ENCODE data around the gene RAB3GAP1.
"Not testable (repeated sequence)": the region's sequence is repeated elsewhere in the genome, so short reads cannot be mapped to it uniquely, and the experiment has no call there.

Gene RAB3GAP1

DNA sequence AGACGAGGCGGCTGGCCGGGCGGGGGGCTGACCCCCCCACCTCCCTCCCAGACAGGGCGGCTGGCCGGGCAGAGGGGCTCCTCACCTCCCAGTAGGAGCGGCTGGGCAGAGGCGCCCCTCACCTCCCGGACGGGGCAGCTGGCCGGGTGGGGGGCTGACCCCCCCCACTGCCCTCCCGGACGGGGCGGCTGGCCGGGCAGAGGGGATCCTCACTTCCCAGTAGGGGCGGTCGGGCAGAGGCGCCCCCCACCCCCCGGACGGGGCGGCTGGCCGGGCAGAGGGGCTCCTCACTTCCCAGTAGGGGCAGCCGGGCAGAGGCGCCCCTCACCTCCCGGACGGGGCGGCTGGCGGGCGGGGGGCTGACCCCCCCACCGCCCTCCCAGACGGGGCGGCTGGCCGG is 18.9 kb upstream of the RAB3GAP1 start:
- not testable (repeated sequence) for H3K9me3 Mint-ChIP-seq; H3K36me3 Mint-ChIP-seq; H3K4me1 Mint-ChIP-seq; DNase-seq; H3K27ac Mint-ChIP-seq; H3K4me3 Mint-ChIP-seq; ATAC-seq (replicated peaks)
- H3K27me3 Mint-ChIP-seq: peaks cover 5 to 11% of the 10 kb centered on the region in 2 donors

DNA sequence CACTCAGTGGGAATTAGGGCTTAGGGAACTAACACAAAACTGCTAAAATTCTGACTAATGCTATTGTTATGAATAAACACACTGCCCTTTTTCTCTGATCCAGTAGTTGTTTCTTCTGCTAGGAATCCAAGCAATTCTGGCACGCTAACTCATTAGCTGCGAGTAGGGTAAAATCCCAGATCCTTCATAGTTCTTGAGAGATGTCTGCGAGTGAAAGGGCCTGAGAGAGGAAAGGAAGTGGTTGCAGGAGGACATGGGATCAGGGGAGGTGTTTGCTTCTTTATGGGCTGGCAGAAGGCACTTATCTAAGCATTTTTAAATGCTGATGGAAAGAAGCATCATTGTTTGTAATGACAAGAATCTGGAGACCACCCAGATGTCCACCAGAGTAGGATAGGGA is 14.3 kb upstream of the RAB3GAP1 start:
- no peak overlapping the region for H3K27ac Mint-ChIP-seq
- H3K27me3 Mint-ChIP-seq: no peaks in the 10 kb centered on the region
- no peak for ATAC-seq (replicated peaks)
- no peaks in the 10 kb centered on the region for H3K36me3 Mint-ChIP-seq
- no peak for DNase-seq
- H3K9me3 Mint-ChIP-seq: peaks cover 0 to 1% of the 10 kb centered on the region in 2 donors
- no peak overlapping the region for H3K4me3 Mint-ChIP-seq
- H3K4me1 Mint-ChIP-seq: no peaks in the 10 kb centered on the region

DNA sequence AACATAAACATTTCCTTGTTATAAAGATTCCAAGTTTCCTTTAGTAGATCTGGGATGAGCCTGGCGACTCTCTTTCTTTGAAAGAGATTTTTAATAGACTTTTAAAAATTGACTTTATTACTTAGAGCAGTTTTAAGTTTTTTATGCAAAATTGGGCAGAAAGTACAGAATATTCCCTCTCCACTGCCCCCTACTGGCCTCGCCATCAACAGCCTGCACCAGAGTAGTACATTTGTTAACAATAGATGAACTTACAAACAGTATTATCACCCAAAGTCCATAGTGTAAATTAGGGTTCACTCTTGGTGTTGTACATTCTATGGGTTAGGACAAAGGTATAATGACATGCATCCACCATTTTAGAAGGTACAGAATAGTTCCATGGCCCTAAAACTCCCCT is 8.7 kb upstream of the RAB3GAP1 start:
- ATAC-seq (replicated peaks) (no peak), DNase-seq (no peak)
- Mint-ChIP-seq H3K9me3 (peaks cover 0 to 1% of the 10 kb centered on the region in 2 donors), H3K27me3 (peaks cover 0 to 8% of the 10 kb centered on the region in 2 donors), H3K36me3 (no peaks in the 10 kb centered on the region), H3K4me3 (no peak overlapping the region), H3K4me1 (no peaks in the 10 kb centered on the region), H3K27ac (no peak overlapping the region)

GRCh38 chr2:135047300-135047699 is 4.8 kb upstream of the RAB3GAP1 start, which contains the start of gene MAP3K19:
Gene MAP3K19, minus strand, starts transcription at chr2:135047447. Its CDS starts 22,800 bp downstream, at chr2:135024647.
- no peak within 1 kb of the TSS for H3K4me3 Mint-ChIP-seq
- peaks cover 0 to 1% of the 10 kb centered on the region in 2 donors for H3K9me3 Mint-ChIP-seq
- peaks cover 0 to 1% of the 10 kb centered on the region in 2 donors for H3K36me3 Mint-ChIP-seq
- DNase-seq (no peak), ATAC-seq (replicated peaks) (no peak)
- H3K27me3 Mint-ChIP-seq: peaks cover 0 to 8% of the 10 kb centered on the region in 2 donors
- H3K4me1 Mint-ChIP-seq: no peaks in the 10 kb centered on the region
- no peak within 1 kb of the TSS for H3K27ac Mint-ChIP-seq

- H3K36me3 Mint-ChIP-seq: peaks cover 3 to 6% of the 10 kb centered on the region in 2 donors
- ATAC-seq (replicated peaks) (no peak), DNase-seq (no peak)
- H3K4me3 Mint-ChIP-seq: no peak overlapping the region
- peaks cover 0 to 8% of the 10 kb centered on the region in 2 donors for H3K27me3 Mint-ChIP-seq
- H3K27ac Mint-ChIP-seq: no peak overlapping the region
- H3K9me3 Mint-ChIP-seq: no peaks in the 10 kb centered on the region
- H3K4me1 Mint-ChIP-seq: peaks cover 2% of the 10 kb centered on the region in 2 donors
These were observed 4.0 kb upstream of the RAB3GAP1 start for GRCh38 chr2:135048122-135048521.

- ATAC-seq (replicated peaks) (no peak), DNase-seq (no peak)
- Mint-ChIP-seq H3K4me1 (peaks cover 13 to 22% of the 10 kb centered on the region in 2 donors), H3K36me3 (peaks cover 13 to 21% of the 10 kb centered on the region in 2 donors), H3K27ac (no peak overlapping the region), H3K9me3 (no peaks in the 10 kb centered on the region), H3K4me3 (no peak overlapping the region), H3K27me3 (peaks cover 0 to under 1% of the 10 kb centered on the region in 2 donors)
These were observed 2.0 kb upstream of the RAB3GAP1 start for GRCh38 chr2:135050132-135050531.

DNA sequence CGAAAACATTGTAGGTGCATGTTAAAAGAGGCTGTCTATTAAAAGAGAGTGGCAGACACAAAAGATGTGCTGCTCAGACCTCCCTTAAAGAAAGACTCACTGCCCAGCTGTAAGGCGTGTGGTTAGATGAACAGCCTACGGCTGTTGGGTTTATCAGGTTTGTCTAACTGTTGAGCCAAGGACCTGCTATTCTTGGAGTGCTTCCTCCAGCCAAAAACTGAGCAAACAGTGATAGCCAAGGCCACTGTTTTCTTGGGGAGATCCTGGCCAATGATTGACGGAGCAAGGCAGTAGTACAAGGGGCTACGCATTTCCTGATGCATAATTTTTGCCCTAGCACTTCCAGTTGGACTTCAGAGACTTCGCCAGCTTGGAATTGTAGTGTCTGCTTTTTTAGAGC is 1.4 kb upstream of the RAB3GAP1 start:
- Mint-ChIP-seq H3K4me3 (peak overlapping the region in 1 of 2 donors; percentile 37), H3K36me3 (peaks cover 13 to 21% of the 10 kb centered on the region in 2 donors), H3K27me3 (no peaks in the 10 kb centered on the region), H3K4me1 (peaks cover 13 to 25% of the 10 kb centered on the region in 2 donors), H3K27ac (peak overlapping the region; percentile 51), H3K9me3 (no peaks in the 10 kb centered on the region)
- DNase-seq (no peak), ATAC-seq (replicated peaks) (no peak)

DNA sequence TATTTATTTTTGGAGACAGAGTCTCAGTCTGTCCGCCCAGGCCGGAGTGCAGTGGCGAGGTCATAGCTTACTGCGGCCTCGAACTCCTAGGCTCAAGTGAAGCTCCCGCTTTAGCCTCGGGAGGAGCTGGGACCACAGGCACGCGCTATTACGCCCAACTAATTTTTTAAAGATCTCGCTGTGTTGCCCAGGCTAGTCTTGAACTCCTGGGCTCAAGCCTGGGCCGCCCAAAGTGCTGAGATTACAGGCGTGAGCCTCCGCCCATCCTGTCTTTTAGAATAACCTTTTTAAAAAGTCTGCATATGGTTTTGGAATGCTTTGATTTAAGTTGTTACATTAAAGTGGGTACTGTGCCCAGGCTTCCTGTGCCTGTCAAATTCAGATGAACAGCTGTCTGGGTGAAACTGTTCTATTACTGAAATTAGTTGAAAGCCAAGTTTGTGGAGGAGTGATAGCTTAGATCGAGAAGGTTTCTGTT is 944 bp downstream of the RAB3GAP1 start:
- Mint-ChIP-seq H3K9me3 (no peaks in the 10 kb centered on the region), H3K27me3 (no peaks in the 10 kb centered on the region), H3K36me3 (peaks cover 20 to 33% of the 10 kb centered on the region in 2 donors), H3K4me1 (peaks cover 13 to 40% of the 10 kb centered on the region in 2 donors), H3K4me3 (peak overlapping the region; percentile 95 to 99), H3K27ac (peak overlapping the region; percentile 100)
- peak; percentile 4 to 6 for ATAC-seq (replicated peaks)
- DNase-seq: no peak

DNA sequence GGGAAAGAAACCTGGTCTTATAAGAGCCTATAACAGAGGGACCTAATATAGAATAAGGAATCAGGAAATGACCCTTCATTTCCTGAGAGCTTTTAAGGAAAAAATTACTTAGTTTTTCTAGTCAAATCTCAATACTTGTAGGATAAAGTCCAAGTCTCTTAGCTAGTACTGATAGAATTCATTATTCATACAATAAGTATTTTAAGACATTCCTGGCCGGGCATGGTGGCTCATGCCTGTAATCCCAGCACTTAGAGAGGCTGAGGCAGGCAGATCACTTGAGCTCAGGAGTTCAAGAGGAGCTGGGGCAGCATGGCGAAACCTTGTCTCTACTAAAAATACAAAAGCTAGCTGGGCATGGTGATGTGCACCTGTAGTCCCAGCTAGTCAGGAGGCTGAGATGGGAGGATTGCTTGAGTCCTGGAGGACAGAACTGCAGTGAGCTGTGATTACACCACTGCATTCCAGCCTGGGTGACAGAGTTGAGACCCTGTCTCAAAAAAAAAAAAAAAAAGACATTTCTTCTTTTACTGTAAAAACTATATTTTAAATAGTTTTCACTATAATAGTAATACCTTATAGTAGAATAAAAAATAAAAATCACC is 3.2 kb downstream of the RAB3GAP1 start:
- Mint-ChIP-seq H3K27ac (no peak overlapping the region), H3K4me3 (no peak overlapping the region), H3K9me3 (no peaks in the 10 kb centered on the region), H3K36me3 (peaks cover 23 to 42% of the 10 kb centered on the region in 2 donors), H3K4me1 (peaks cover 13 to 50% of the 10 kb centered on the region in 2 donors), H3K27me3 (no peaks in the 10 kb centered on the region)
- no peak for ATAC-seq (replicated peaks)
- DNase-seq: no peak

DNA sequence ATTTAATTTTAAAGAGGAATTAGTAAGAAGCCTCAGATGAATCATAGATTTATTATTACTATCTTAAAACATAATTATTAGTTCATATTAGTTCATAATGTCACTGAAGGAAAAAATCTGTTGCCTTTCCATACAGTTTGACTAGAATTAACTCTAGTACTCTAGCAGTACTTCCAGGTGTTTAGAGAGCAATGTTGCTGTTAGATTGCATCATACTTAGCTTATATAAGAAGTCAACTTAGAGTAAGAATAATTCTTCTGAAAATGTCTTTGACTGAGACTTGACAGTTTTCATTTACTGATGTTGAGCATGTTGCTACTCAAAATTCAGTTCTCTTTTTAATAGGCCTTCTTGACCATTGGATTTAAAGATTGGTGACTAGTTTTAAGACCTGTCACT is 4.7 kb downstream of the RAB3GAP1 start:
- Mint-ChIP-seq H3K36me3 (peaks cover 28 to 49% of the 10 kb centered on the region in 2 donors), H3K9me3 (no peaks in the 10 kb centered on the region), H3K4me3 (no peak overlapping the region), H3K27ac (peak overlapping the region; percentile 9), H3K27me3 (no peaks in the 10 kb centered on the region), H3K4me1 (peaks cover 13 to 50% of the 10 kb centered on the region in 2 donors)
- DNase-seq: no peak
- ATAC-seq (replicated peaks): no peak

DNA sequence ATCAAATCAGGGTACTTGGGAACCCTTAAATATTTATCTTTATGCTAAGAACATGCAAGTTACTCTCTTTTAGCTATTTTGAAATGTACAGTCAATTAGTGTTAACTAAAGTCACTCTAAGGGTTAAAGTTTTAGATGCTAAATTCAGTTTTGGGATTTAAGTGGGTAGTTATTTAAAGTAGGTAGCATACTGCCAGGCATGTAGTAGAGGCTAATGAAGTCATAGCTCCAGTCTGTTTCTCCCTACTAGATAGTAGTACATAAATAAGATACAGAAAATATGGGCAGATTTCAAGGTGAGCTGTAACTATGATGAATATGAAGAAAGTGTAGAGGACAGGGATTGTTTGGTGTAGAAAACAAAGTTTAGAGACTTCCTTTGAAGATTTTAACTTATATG is 7.5 kb downstream of the RAB3GAP1 start:
- no peaks in the 10 kb centered on the region for H3K9me3 Mint-ChIP-seq
- H3K36me3 Mint-ChIP-seq: peaks cover 31 to 54% of the 10 kb centered on the region in 2 donors
- peaks cover 7 to 39% of the 10 kb centered on the region in 2 donors for H3K4me1 Mint-ChIP-seq

GRCh38 chr2:135063210-135063609 is 11.1 kb downstream of the RAB3GAP1 start:
- no peaks in the 10 kb centered on the region for H3K27me3 Mint-ChIP-seq

More for the DNA sequence above, 7.5 kb downstream of the RAB3GAP1 start:
- Mint-ChIP-seq H3K27ac (peak overlapping the region; percentile 53), H3K4me3 (no peak overlapping the region), H3K27me3 (no peaks in the 10 kb centered on the region)
- DNase-seq (no peak), ATAC-seq (replicated peaks) (no peak)

GRCh38 chr2:135064149-135064548 is 12.1 kb downstream of the RAB3GAP1 start:
- DNase-seq (no peak), ATAC-seq (replicated peaks) (no peak)
- H3K27ac Mint-ChIP-seq: peak overlapping the region; percentile 63
- peaks cover 7 to 19% of the 10 kb centered on the region in 2 donors for H3K4me1 Mint-ChIP-seq
- H3K9me3 Mint-ChIP-seq: no peaks in the 10 kb centered on the region
- H3K27me3 Mint-ChIP-seq: no peaks in the 10 kb centered on the region
- peaks cover 28 to 56% of the 10 kb centered on the region in 2 donors for H3K36me3 Mint-ChIP-seq
- H3K4me3 Mint-ChIP-seq: no peak overlapping the region

More at GRCh38 chr2:135063210-135063609, 11.1 kb downstream of the RAB3GAP1 start:
- DNase-seq: no peak
- Mint-ChIP-seq H3K9me3 (no peaks in the 10 kb centered on the region), H3K4me1 (peaks cover 7 to 21% of the 10 kb centered on the region in 2 donors), H3K4me3 (no peak overlapping the region), H3K27ac (no peak overlapping the region), H3K36me3 (peaks cover 31 to 56% of the 10 kb centered on the region in 2 donors)
- ATAC-seq (replicated peaks): no peak

GRCh38 chr2:135066710-135067109 is 14.6 kb downstream of the RAB3GAP1 start:
- Mint-ChIP-seq H3K4me1 (peaks cover 7 to 12% of the 10 kb centered on the region in 2 donors), H3K9me3 (peaks cover 0 to under 1% of the 10 kb centered on the region in 2 donors), H3K27me3 (no peaks in the 10 kb centered on the region), H3K36me3 (peaks cover 33 to 57% of the 10 kb centered on the region in 2 donors), H3K4me3 (no peak overlapping the region), H3K27ac (no peak overlapping the region)
- DNase-seq (no peak), ATAC-seq (replicated peaks) (no peak)

Data from stimulated activated naive B cell treated with anti-CD40 and anti-IgM and Interleukin-4, amounts not matched to agents 10 μg/mL and 1 μg/mL and 100 μg/mL, for 72 hours (primary cell).